ENCODE results near the gene KRT32.
"Not testable (repeated sequence)": the region's sequence is repeated elsewhere in the genome, so short reads cannot be mapped to it uniquely, and the experiment has no call there.

The KRT32 gene

DNA sequence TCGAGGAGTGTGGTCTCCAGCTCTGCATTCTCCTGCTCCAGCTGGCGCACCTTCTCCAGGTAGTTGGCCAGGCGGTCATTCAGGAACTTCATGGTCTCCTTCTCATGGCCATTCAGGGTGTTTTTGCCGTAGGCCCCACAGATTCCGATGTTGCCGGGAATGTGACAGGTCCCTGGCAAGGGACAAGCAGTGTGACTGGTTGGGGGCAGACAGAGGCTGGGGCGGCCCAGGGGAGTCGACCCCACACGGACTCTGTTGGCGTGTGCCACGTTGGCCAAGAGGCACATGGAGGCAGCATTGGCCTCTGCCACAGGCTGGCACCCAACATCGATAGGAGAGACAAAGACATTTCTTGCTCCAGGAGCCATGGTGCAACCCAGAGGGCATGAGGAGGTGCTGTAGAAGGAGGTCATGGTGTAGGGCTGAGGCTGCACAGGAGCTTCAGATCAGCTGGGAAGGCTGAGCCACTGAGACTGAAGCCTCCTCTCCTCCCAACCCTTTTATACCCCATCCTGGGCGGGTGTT lies 43.0 kb downstream of the KRT32 start, which contains the start of gene KRT37:
TSS of gene KRT37 (minus strand) at position 475 of the 525 bp plus-strand sequence. CDS start at position 413, 62 bp downstream.
- no peak for DNase-seq

GRCh38 chr17:41422586-41422985 lies 44.6 kb downstream of the KRT32 start:
- DNase-seq = not testable (repeated sequence)

GRCh38 chr17:41421617-41422016 lies 45.6 kb downstream of the KRT32 start:
- DNase-seq = no peak

DNA sequence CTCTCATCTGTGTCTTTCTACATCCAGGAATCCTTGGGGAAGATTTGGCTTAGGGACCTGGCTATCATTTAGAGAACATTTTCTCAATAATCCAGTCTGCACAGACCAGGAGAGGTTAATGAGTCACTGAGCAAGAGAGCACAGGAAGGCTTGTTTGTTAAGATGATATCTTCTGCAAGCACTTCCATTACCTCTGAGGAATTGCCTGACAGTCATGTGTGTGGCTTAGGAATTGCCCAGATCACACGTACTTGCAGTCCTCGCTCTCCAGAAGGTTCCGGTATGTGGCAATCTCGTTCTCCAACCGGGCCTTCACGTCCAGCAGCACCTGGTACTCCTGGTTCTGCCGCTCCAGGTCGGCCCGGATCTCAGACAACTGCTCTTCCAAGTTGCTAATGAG lies 46.1 kb downstream of the KRT32 start:
- no peak for DNase-seq

GRCh38 chr17:41420134-41420533 lies 47.1 kb downstream of the KRT32 start:
- DNase-seq = no peak

DNA sequence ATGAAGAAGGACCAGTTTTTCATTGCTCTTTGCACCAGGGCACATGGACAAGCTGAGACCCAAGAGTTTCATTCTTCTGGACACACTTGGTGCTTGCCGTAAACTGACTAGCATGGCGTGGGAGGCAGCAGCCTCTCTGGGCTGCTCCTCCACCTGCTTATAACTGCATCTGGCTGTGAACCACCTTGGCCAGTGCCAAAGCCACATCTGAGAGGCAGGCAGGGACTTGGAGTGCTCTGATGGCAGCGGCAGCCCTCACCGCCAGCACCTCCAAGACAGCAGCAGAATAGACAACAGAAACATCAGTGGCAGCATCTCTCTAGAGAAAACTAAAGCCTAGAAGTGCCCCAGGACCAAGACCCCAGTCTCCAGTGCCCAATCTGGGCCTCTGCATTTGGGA lies 47.5 kb downstream of the KRT32 start:
- no peak for DNase-seq

DNA sequence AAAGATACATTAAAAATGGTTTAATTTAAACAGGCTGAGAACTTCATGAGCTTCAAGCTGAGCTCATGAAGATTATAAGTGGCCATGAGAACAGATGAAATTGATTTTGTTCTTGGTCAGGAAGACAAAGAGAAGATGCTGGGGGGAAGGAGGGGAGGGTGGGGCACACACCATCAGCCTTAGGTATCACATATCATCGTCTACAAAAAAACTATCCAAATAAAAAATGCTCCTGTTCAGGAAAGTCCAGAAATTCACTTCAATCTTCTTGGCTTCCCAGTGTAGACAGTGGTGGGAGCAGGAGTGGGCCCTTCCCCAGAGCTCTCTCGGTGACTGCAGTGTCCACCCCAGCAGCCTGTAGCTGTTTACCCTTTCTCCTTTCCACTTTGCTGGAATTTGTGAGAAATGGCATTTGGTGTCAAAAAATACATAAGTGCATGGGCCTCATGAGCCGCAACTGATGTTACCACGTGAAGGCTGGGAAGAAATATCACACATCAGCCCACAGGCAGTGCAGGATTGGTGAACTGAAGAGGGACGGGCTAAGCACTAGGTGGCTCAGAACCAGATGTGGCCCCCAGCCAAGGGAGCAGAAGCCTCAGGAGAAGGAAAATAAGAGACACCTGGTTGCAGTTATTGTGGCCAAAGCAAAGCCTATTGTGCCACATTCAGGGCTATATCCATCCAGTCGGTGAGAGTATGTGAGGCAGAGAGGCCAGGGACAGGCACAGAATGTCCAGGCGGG lies 48.9 kb downstream of the KRT32 start:
- DNase-seq = no peak

DNA sequence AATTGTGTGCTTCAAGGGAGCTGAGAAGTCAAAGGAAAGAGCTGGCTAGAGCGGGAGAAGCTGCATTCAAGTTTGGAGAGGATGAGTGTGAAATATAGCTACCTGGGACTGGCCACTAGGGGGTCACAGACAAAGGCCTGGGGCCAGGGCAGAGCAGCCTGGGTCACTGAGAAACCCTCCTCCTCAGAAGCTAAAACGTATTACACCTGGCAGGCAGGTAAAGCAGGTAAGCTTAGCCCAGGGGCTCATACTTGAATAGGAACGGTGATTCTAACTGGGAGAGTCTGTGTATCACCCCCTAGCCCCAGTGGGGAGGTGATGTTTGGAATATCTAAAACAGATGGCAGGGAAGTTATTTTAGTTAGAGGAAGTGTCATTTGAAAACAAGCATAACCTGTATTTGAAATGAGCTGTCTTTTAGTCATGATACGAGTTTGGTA lies 49.6 kb downstream of the KRT32 start:
- no peak for DNase-seq

DNA sequence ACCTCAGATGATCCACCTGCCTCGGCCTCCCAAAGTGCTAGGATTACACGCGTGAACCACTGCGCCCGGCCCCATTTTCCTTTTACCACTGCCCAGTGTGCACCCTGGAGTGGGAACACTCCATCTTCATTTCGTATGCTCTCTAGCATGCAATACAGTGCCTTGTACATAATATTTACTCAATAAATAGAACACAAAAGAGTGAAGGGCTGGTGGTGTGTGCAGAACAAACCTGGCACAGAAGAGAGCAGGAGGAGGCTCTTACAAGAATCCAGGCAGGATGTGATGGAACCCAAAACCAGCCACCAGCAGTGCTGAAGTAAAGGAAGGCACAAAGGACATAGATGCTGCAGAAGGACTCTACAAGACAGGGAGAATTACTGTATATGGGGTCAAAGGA lies 50.1 kb downstream of the KRT32 start:
- DNase-seq = no peak

GRCh38 chr17:41416479-41416878 lies 50.7 kb downstream of the KRT32 start:
- no peak for DNase-seq

DNA sequence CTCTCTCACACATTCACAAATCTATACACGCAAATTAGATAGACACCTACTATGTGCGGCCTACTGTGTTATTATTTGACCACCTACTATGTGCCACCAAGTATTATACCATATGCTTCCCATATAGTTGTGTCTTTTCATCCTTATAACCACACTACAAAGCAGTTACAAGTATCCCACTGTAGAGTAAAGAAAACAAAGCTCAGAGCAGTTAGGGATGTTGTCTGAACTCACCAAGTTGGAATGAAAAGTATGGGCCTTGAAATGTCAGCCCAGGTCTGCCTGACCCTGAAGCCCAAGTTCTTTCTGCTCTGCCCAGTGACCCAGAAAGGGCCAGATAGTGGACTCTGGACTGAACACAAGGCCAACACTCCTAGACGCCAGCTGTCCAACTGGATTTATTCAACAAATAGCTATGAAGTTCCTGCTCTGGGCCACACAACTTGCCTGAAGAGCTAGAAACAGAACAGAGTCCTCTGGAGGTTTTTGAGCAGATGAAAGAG lies 51.3 kb downstream of the KRT32 start:
- no peak for DNase-seq

DNA sequence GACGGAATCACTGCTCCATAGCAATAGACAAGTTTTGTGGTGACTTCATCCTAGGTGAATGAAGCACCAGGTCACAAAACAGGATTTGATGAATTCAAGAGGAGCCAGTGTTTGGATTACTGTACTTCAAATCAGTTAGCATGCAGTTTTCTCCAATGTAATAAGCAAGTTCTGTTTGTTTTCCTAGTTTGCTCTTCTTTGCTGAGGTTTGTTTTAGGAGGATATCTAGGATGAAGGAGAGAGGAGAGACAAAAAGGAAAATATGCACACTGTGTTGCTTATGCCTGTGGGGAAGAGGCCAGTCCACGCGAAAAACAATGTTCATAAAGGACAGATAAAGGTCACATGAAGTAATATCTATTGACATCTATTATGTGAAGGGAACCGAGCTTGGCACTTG lies 51.8 kb downstream of the KRT32 start:
- DNase-seq = no peak

DNA sequence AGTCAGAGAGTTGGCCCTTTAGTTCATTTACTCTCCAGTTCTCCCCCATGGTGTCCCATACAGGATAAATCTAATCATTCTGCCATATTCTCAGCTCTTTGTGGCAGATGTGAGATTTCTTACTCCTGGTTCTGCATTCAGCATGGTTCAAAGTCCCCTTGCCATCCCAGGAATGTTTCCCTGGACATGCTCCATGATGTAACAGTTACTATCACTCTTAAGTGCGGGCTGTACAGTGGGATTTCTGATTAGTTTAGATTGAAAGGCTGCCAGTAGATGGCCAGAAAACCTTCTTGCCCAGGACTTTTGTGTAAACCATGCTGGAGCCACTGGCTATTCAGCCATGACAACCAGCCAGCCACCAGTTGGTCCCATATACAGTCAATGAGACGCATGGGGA lies 53.2 kb downstream of the KRT32 start:
- DNase-seq = no peak

DNA sequence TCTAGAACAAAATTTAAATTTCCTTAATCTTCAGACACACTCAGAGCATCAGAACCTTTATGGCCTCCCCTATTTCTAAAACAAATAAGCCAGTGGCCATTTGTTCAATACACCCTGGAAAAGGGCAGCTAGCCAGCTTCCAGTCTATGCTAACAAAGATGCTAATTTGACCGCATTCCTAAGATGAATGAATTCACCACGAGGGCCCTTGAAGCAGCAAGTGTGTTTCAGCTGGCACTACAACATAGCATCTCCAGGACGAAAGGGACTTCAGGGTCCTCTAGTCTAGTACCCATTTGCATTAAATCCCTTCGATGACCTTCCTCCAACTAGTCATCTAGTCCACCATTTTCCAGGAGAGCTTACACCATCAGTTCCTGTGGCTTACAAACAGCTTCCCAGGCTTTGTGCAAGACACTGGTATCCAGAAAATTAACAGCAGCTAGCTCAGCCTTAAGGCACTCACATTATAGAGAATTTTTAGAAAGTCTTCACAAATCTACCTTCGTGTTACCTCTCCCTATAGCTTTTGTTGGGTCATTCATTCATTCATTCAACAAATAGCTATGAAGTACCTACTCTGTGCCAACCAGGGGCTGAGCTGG lies 53.7 kb downstream of the KRT32 start:
- no peak for DNase-seq

GRCh38 chr17:41411072-41411840 lies 55.9 kb downstream of the KRT32 start:
- no peak for DNase-seq

Measured in stimulated activated CD4-positive, alpha-beta T cell treated with anti-CD3 and anti-CD28 coated beads, Interleukin-4, amount 100 ng/mL, for 24 hours (primary cell).